GM18909 (cell line): Measurements from ENCODE around the gene OR8B2.
A peak's percentile ranks its signal among the peaks of the same experiment; 100 is the strongest.
"Not testable (repeated sequence)": the region's sequence is repeated elsewhere in the genome, so short reads cannot be mapped to it uniquely, and the experiment has no call there.

Experiments used
- ATAC-seq: cut with Tn5 transposase; IDR thresholded peaks from one replicate; pipeline ENCODE4 v1.9.1; 2021; ENCODE audit warnings: mild to moderate bottlenecking; ENCODE audit not compliant: unreplicated experiment, poor library complexity

Gene OR8B2, protein sequence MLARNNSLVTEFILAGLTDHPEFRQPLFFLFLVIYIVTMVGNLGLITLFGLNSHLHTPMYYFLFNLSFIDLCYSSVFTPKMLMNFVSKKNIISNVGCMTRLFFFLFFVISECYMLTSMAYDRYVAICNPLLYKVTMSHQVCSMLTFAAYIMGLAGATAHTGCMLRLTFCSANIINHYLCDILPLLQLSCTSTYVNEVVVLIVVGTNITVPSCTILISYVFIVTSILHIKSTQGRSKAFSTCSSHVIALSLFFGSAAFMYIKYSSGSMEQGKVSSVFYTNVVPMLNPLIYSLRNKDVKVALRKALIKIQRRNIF

GRCh38 chr11:124384399-124384798 is at the start of gene OR8B2:
OR8B2 (minus strand) TSS chr11:124384499; CDS start chr11:124383343, 1,156 bp downstream.
- no peak for ATAC-seq

DNA sequence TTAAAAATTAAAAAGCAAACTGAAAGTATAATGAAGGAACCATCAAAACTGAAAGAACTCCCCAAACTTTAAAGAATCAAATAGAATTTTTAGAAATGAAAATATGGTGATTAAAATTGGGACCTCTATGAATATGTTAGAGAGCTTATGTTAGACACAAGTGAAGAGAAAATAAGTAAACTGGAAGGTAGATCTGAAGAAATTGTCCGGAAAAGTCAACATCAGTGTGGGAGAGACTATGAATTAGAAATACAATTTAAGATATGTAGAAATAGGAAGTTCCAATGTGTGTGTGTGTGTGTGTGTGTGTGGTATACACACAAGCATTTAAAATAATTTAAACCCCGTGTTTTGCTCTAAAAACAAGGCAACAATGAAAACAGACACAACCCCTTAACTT is 45.3 kb upstream of the OR8B2 start:
- no peak for ATAC-seq

GRCh38 chr11:124424384-124424921 is 40.2 kb upstream of the OR8B2 start, which contains the start of gene OR8B4:
OR8B4 (minus strand) TSS chr11:124424871; CDS start chr11:124424871, 0 bp downstream.
- no peak for ATAC-seq

DNA sequence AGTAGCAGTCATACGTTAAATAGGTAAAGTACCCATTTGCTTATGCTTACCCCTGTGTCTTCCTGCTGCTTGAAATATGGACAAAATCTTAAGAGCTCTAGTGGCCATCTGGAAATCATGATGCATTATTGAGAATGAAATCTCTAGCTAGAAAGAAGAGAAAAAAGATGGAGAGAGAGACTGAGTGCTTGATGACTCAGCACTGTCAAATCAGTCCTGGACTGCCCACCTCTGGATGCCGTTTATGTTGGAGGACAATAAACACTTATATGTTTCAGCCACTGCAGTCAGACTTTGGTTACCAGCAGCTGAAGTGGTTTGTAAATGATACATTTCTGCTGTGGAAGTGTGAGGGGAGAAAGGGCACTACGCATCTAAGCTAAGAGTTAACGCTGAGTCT is 36.7 kb upstream of the OR8B2 start:
- ATAC-seq: no peak

- no peak for ATAC-seq
Observed at GRCh38 chr11:124415356-124415923, 31.1 kb upstream of the OR8B2 start.

GRCh38 chr11:124409906-124410305 is 25.6 kb upstream of the OR8B2 start:
- no peak for ATAC-seq

- ATAC-seq: no peak
Observed at GRCh38 chr11:124405581-124405980, 21.3 kb upstream of the OR8B2 start.

DNA sequence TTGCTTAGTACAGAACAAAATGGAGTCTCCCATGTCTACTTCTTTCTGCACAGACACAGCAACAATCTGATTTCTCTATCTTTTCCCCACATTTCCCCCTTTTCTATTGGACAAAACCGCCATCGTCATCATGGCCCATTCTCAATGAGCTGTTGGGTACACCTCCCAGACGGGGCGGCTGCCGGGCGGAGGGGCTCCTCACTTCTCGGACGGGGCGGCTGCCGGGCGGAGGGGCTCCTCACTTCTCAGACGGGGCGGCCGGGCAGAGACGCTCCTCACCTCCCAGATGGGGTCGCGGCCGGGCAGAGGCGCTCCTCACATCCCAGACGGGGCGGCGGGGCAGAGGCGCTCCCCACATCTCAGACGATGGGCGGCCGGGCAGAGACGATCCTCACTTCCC is 18.9 kb upstream of the OR8B2 start:
- ATAC-seq: not testable (repeated sequence)

GRCh38 chr11:124402326-124402922 is 18.1 kb upstream of the OR8B2 start:
- ATAC-seq: peak; percentile 87

- no peak for ATAC-seq
Observed at GRCh38 chr11:124398924-124399323, 14.6 kb upstream of the OR8B2 start, which contains the start of gene OR8B3. OR8B3 (minus strand) TSS chr11:124399024; CDS start chr11:124397351, 1,673 bp downstream.

DNA sequence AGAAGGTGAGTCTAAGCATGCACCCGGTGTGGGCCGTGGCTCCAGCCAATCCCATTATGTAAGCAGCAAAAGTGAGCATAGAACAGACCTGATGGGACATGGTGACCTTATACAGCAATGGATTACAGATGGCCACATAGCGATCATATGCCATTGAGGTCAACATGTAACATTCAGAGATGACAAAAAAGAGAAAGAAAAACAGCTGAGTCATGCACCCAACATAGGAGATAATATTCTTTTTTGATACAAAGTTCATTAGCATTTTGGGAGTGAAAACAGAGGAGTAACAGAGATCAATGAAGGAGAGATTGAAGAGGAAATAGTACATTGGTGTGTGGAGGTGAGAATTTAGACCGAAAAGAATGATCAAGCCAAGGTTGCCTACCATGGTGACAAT is 12.5 kb upstream of the OR8B2 start:
- ATAC-seq: not testable (repeated sequence)

DNA sequence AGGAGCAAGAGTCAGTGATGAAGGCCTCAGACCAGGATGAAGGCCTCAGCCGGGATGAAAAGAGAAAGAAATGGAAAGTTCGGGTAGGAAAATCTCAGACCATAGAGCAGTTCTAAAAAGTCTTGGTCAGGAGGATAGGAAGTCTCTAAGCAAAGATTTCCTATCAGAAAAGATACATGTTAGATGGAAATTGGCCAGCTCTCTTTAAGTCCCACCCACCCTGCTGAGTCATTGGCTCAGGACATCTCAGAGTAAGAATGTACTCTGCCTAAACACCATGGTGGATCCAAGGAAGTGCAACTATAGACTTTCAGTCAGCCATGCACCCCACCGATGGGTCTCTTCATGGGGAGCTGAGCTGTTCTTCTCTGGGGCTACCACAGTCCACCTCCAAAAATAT is 10.1 kb upstream of the OR8B2 start:
- no peak for ATAC-seq

DNA sequence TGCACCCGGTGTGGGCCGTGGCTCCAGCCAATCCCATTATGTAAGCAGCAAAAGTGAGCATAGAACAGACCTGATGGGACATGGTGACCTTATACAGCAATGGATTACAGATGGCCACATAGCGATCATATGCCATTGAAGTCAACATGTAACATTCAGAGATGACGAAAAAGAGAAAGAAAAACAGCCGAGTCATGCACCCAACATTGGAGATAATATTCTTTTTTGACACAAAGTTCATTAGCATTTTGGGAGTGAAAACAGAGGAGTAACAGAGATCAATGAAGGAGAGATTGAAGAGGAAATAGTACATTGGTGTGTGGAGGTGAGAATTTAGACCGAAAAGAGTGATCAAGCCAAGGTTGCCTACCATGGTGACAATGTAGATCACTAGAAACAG is 1.4 kb downstream of the OR8B2 start:
- ATAC-seq: not testable (repeated sequence)

GRCh38 chr11:124380585-124380984 is 3.7 kb downstream of the OR8B2 start:
- ATAC-seq: no peak

DNA sequence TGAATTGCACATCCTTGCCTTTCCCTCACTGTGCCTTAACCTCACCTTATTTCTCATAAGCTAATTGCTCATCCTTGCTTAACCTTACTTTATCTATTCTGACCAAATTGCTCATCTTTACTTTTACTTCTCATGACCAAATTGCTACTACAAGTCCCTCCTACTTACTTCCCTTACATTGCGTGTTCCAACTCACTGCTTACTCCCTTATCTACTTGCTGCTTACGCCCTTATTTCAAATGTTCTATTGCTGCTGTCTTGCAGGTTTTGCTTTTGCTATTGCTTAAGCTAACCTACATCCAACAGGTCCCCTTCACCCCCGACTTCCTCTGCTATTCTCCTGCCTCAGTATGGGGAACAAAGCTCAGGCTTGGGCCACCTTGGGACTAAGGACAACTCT is 8.0 kb downstream of the OR8B2 start:
- no peak for ATAC-seq

DNA sequence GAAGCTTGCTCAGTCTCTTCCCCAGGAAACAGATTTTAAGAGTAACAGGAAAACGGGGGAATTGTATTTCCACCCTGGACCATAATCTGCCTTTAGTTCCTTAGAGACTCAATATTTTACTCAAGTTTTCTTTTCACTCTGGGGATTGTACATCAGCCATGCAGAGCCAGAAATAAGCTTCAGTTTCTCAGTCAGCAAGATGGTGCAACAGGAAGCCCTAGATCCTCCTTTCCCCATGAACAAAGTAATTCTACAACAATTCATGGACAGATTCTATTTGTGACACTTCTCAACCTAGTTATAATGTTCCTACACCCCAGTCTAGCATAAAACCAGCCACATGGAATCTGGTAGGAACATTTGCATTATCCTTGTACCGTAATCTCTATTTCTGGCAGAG is 24.7 kb downstream of the OR8B2 start:
- no peak for ATAC-seq

GRCh38 chr11:124346311-124346955 is 37.9 kb downstream of the OR8B2 start:
- ATAC-seq: no peak

DNA sequence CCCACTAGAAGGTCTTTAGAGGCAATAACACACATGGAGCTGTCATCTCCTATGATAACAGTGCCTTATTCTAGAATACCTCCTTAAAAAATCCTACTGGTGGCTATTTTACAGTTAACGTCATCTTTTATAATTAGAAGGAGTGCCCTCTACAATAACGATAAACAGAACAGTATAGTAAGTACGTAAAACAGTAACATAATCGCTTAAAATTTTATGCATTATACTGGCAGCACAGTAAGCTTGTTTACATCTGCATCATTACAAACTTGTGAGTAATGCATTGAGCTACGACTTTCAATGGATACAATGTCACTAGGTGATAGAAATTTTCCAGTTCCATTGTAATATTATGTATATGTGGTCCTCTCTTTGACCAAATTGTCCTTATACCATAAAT is 40.0 kb downstream of the OR8B2 start:
- no peak for ATAC-seq

- ATAC-seq: no peak
Observed at GRCh38 chr11:124340142-124340447, 44.2 kb downstream of the OR8B2 start.

DNA sequence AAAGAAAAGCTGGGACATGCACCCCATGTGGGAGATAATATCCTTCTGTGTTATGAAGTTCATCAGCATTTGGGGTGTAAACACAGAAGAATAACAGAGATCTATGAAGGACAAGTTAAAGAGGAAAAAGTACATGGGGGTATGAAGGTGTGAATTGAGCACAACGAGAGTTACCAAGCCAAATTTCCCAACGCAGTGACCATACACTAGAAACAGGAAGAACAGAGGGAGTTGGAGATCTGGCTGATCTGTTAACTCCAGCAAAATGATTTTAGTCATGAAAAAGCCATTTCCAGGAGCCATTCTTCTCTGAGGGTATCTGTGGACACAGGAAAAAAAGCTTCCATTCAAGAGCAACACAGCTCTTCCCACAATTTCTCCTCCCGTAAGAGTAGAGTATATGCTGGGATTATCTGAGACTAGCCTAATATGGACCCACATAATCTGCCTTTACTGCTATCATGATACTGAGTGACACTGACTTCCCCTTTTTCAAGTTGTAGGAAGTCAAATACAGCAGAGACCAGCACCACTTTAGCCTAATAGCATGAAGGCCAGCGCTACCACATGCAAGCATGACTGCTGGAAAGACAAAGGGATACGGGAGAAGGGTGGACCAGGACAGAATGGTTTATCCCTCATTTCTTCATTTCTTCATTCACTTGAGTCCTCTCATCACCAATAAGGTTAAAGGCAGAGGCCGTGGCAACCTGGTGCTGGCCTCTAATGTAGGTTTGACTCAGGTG is 44.7 kb downstream of the OR8B2 start:
- ATAC-seq: no peak
